HG03378 (cell line): ENCODE data around the gene SPSB1.

ENCODE experiments used
- ATAC-seq: cut with Tn5 transposase; IDR thresholded peaks from one replicate; pipeline ENCODE4 v1.9.1; 2021; ENCODE audit warnings: mild to moderate bottlenecking, moderate library complexity; ENCODE audit not compliant: unreplicated experiment

The SPSB1 gene

GRCh38 chr1:9258629-9259028, 34.1 kb upstream of the SPSB1 start:
- no peak for ATAC-seq

- no peak for ATAC-seq
These were observed 32.5 kb upstream of the SPSB1 start for GRCh38 chr1:9260059-9260766.

- no peak for ATAC-seq
These were observed 31.2 kb upstream of the SPSB1 start for GRCh38 chr1:9261496-9261895.

GRCh38 chr1:9262096-9262986, 30.4 kb upstream of the SPSB1 start:
- no peak for ATAC-seq

GRCh38 chr1:9263276-9263855, 29.3 kb upstream of the SPSB1 start:
- no peak for ATAC-seq

- no peak for ATAC-seq
These were observed 28.5 kb upstream of the SPSB1 start for GRCh38 chr1:9263984-9264872.

- ATAC-seq: no peak
These were observed 27.7 kb upstream of the SPSB1 start for GRCh38 chr1:9265037-9265436.

- no peak for ATAC-seq
These were observed 26.7 kb upstream of the SPSB1 start for GRCh38 chr1:9265968-9266367.

- no peak for ATAC-seq
These were observed 25.4 kb upstream of the SPSB1 start for GRCh38 chr1:9267352-9267686.

- ATAC-seq: no peak
These were observed 24.7 kb upstream of the SPSB1 start for GRCh38 chr1:9267827-9268581.

GRCh38 chr1:9269078-9269501, 23.6 kb upstream of the SPSB1 start:
- ATAC-seq: no peak

GRCh38 chr1:9269721-9270120, 23.0 kb upstream of the SPSB1 start:
- ATAC-seq: no peak

GRCh38 chr1:9270290-9270883, 22.3 kb upstream of the SPSB1 start:
- no peak for ATAC-seq

GRCh38 chr1:9271283-9271682, 21.4 kb upstream of the SPSB1 start:
- ATAC-seq: no peak

GRCh38 chr1:9271861-9272595, 20.7 kb upstream of the SPSB1 start:
- ATAC-seq: no peak

- ATAC-seq: no peak
These were observed 19.5 kb upstream of the SPSB1 start for GRCh38 chr1:9273177-9273576.

GRCh38 chr1:9275161-9275560, 17.5 kb upstream of the SPSB1 start:
- ATAC-seq: no peak

GRCh38 chr1:9275567-9276034, 17.1 kb upstream of the SPSB1 start:
- ATAC-seq: peak; percentile 79

- ATAC-seq: no peak
These were observed 14.6 kb upstream of the SPSB1 start for GRCh38 chr1:9278116-9278515.
